NCI-H146 treated with DMSO at 0.1 percent for 48 hours (cell line): Measurements from ENCODE around the gene RPL13A.
A peak's percentile ranks its signal among the peaks of the same experiment; 100 is the strongest.

Source experiments
- DNase-seq: peaks from one replicate; lab custom pipeline; 2025; ENCODE audit not compliant: unreplicated experiment; lab: John Stamatoyannopoulos, UW

RPL13A gene

DNA sequence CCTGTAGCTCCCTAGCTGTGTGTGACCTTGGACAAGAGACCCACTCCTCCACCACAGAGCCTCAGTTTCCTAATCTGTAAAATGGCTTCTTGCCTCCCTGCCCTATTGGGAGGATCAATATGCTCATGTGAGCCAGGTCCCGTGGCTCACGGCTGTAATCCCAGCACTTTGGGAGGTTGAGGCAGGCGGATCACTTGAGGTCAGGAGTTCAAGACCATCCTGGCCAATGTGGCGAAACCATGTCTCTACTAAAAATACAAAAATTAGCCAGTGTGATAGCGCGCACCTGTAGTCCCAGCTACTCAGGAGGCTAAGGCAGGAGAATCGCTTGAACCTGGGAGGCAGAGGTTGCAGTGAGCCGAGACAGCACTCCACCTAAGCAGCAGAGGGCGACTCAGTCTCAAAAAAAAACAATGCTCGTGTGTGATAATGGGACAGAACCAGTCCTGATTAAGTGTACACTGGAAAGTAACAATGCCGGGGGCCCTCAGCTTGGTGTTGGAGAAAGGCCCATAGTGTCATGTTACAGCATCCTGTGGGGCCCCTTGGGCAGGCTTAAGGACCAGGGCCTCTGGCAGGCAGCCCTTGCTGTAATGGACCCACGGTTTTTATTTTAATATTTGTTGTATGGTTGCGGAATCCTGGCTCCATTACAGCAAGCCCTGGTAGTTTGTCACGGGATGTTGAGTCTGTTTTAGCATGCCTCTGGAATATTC is 15.6 kb downstream of the RPL13A start:
- peak; percentile 66 for DNase-seq

DNA sequence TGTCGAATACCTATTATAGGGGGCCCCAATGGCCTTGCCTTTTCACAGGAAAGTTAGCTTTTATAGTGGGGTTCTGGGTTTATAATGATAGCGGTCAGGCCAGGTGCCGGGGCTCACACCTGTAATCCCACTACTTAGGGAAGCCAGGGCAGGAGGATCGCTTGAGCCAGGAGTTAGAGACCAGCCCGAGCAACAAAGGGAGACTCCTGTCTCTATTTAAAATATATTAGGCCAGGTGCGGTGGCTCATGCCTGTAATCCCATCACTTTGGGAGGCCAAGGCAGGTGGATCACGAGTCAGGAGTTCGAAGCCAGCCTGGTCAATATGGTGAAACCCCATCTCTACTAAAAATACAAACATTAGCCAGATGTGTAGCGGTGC is 16.2 kb downstream of the RPL13A start:
- DNase-seq: no peak

DNA sequence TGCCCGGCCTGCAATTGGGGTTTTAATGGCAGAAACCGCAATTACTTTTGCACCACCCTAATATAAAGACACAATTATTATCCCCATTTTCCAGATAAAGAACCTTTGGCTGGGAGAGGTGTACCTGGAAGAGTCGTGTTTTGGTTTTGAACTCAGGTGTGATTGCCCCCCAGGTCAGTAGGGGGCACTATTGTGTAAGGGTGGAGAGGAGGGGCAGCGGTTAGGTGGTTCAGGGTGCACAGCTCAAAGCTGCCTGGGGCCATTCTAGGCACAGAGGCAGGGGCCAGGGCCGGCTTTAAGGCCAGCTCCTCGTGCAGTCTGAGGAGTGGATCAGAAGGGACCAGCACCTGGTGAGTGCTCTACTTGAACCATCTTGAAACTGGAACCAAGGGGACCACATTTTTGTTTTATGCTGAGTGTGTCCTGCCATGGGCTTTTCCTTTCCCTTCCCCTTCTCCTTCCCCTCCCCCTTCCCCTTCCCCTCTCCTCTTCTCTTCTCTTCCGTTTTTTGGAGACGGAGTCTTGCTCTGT is 19.2 kb downstream of the RPL13A start:
- peak; percentile 64 for DNase-seq

DNA sequence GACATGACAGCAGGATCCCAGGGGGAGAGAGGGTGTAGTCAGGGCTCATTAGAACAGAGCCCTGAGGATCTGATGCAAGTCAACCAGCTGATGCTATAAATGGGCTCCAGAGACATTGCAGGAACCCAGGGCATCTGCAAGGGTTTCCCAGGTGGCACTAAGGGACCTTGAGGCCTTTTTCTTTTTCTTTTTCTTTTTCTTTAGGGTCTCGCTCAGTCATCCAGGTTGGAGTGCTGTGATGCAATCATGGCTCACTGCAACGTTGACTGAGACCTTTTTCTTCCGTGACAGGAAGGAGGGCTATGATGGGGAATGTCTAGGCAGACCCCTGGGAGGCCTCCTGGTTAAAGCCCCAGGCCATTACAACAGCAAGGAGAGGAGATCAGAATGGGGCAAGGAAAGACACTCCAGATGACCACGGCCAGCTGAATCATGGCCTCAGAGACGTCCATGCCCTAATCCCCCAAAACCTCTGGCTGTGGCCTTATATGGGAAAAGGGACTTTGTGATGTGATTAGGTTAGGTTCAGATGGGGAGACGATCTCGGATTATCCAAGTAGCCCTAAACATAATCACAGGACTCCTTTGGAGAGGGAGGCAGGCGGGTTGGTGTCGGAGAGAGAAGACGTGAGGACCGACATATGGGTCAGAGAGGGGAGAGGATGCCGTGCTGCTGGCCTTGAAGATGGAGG is 20.5 kb downstream of the RPL13A start:
- no peak for DNase-seq

DNA sequence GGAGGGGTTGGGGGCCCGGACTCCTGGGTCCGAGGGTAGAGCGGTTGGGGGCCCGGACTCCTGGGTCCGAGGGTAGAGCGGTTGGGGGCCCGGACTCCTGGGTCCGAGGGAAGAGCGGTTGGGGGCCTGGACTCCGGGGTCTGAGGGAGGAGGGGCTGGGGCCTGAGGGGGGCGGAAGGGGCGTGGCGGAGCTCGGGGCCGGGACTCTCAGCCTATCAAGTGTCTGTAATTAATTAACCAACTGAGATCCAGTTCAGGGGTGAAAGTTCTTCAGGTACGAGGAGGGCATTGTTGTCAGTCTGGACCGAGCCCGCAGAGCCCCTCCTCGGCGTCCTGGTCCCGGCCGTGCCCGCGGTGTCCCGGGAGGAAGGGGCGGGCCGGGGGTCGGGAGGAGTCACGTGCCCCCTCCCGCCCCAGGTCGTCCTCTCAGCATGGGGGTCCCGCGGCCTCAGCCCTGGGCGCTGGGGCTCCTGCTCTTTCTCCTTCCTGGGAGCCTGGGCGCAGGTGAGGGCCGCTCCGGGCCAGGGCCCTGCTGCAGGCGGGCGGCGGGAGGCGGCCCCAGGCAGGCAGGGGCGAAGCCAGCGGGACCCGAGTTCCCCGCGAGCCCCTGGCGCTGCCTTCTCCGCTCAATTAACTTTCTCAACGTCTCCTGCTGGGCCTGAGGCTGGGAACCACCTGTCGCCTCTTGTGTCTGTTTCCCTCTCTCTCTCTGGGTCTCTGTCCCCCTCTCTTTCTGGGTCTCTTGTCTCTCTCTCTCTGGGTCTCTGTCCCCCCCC is 25.8 kb downstream of the RPL13A start:
- DNase-seq: peak; percentile 78

DNA sequence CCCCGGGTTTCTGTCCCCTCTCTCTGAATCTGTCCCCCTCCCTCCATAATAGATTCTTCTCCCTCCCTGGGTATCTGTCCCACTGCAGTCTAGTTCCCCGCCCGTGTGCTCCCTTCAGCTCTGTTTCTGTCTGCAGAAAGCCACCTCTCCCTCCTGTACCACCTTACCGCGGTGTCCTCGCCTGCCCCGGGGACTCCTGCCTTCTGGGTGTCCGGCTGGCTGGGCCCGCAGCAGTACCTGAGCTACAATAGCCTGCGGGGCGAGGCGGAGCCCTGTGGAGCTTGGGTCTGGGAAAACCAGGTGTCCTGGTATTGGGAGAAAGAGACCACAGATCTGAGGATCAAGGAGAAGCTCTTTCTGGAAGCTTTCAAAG is 26.3 kb downstream of the RPL13A start:
- DNase-seq: peak; percentile 73

DNA sequence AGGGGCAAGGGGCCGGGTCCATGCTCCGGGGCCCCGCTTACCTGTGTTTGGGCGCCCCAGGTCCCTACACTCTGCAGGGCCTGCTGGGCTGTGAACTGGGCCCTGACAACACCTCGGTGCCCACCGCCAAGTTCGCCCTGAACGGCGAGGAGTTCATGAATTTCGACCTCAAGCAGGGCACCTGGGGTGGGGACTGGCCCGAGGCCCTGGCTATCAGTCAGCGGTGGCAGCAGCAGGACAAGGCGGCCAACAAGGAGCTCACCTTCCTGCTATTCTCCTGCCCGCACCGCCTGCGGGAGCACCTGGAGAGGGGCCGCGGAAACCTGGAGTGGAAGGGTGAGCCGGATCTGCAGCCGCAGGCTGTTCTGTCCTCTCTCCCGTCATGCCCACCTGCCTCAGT is 26.7 kb downstream of the RPL13A start:
- peak; percentile 13 for DNase-seq

DNA sequence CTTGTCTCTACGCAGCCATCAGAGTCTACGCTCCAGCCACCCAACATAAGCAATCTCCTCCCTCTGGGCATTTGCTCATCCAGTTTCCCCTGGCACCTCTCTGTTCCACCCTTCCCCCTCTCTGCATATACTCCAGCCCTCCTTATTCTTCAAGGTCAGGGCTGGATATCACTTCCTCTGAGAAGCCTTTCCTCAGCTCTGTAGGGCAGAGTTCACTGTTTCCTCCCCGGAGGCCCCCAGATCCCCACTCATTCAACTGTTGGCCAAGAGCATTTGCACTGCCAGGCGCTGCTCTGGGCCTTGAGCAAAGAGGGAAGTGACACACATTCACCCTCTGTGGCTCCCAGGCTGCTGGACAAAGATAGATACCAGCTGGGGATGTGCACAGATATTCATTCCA is 28.4 kb downstream of the RPL13A start:
- no peak for DNase-seq

DNA sequence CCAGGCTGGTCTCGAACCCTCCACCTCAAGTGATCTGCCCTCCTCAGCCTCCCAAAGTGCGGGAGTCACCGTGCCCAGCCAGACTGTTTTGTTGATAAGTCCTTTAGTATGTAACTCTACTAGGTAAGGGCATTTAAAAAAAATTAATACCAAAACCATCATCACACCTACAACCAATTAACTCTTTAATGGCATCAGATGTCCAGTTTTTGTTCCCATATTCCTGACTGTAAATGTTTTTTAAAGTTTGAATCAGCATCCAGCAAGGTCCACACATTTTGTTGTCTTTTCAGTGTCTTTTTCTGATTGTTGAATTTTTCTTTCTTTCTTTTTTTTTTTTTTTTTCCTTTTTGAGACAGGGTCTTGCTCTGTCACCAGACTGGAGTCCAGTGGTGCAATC is 30.6 kb downstream of the RPL13A start:
- DNase-seq: no peak

DNA sequence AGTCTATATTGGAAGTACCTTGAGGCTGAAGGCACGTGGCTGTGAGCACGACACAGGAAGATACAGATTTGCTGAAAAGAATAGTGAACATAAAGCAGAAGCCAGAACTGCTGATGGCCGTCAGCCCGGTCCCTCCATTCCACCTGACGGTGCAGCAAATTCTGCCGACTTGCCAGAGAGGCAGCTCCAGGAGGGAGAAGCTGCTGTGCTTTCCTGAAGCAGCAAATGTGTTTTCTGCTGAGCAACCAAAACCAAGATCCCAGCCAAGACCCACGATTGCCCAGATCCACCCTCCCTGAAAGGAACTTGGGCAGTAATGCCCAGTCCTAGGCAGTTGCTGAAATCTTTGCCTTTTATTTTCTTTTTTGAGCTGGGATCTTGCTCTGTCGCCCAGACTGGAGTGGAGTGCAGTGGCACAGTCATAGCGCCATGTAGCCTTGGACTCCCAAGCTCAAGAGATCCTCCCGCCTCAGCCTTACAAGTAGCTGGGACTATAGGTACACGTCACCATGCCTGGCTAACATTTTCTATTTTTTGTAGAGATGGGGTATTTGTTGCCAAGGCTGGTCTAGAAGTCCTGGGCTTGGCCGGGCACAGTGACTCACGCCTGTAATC is 33.4 kb downstream of the RPL13A start:
- DNase-seq: no peak

DNA sequence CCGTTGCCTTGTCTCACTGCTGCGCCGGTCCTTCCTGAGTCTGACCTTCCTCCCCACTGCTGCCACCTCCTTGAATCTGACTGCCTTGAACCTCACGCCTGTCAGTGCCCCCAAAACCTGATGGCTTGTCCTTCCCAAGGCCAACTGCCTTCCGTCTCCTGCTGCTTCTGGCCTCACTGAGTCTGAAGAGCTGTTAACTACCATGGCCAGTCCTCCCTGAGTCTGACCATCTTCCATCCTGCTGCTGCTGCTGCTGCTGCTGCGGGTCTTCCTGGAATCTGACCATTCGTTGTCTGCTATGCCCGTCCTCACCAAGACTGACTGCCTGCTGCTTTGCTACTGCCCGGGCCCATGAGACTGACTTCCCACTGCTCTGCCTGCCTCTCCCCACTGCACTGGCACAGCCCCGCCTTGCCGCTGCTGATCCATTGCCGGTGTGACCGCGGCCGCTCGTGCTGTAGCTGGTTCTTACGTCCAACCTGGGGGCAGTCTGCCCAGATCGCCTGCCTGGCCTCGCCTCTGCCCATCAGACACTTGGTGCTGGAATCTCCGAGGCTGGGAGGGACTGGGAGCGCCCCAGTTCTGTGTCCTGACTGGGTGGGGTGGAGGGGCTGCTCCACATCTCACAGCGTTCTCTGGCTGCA is 37.5 kb downstream of the RPL13A start:
- no peak for DNase-seq

DNA sequence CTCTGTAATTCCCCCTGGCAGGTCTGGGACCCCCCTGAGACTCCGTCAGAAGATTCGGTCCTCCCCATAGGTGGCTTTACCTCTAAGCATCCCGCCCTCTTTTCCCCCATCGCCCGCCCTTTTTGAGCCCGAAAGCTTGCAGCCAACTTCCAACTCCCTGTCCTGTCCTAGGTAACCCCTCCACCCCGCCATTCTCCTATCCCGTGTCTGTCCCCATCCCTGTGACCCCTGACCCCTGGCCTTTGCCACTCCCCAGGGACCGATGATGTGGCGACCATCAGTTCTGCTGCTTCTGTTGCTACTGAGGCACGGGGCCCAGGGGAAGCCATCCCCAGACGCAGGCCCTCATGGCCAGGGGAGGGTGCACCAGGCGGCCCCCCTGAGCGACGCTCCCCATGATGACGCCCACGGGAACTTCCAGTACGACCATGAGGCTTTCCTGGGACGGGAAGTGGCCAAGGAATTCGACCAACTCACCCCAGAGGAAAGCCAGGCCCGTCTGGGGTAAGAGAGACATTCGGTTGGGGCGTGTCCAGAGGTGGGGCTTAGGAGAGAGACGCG is 40.9 kb downstream of the RPL13A start:
- no peak for DNase-seq

DNA sequence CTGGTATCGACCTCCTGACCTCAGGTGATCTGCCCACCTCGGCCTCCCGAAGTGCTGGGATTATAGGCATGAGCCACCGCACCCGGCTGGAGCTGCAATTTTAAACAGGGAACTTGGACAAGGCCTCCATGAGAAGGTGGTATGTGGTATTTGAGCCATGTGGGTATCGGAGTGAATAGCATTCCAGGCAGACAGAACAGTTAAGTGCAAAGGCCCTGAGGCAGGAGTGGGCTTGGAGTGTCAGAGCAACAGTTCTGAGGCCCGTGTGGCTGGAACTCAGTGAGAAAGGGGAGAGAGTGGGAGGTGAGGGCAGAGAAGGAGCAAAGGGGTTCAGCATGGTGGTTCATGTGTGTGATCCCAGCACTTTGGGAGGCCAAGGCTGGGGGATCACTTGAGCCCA is 43.3 kb downstream of the RPL13A start:
- DNase-seq: no peak

DNA sequence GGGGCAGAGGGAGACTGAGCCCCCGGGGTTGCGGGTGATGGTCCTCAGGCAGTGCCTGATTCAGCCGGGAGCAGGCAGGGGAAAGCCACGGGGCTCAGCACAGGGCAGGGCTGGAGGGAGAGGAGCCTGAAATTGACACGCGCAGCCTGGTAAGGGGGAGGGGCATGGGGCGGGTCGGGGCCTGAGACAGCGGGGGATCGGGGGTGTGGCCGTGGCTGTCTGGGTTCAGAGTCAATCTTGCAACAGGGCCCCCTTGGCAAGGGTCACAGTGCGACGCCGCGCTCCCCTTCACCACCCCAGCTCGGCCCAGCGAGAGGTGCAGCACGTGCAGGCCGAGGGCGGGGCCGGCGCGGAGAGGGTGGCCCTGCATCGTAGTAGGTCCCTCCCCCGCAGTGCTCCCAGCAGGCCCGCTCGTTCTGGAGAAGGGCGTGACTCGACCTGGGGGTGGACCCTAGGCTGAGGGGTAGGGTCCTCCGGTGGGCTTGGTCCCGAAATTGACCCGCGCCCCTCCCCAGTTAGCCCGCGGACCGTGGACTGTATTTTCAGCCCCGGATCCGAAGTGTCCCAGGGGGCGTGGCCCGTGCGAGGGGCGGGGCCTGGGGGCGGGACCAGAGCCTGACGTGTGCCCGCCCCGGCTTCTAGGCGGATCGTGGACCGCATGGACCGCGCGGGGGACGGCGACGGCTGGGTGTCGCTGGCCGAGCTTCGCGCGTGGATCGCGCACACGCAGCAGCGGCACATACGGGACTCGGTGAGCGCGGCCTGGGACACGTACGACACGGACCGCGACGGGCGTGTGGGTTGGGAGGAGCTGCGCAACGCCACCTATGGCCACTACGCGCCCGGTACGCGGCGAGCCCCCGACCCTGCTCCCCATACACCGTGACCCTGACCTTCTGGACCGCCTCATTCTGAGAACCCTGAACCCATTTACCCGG is 46.4 kb downstream of the RPL13A start:
- DNase-seq: peak; percentile 58

DNA sequence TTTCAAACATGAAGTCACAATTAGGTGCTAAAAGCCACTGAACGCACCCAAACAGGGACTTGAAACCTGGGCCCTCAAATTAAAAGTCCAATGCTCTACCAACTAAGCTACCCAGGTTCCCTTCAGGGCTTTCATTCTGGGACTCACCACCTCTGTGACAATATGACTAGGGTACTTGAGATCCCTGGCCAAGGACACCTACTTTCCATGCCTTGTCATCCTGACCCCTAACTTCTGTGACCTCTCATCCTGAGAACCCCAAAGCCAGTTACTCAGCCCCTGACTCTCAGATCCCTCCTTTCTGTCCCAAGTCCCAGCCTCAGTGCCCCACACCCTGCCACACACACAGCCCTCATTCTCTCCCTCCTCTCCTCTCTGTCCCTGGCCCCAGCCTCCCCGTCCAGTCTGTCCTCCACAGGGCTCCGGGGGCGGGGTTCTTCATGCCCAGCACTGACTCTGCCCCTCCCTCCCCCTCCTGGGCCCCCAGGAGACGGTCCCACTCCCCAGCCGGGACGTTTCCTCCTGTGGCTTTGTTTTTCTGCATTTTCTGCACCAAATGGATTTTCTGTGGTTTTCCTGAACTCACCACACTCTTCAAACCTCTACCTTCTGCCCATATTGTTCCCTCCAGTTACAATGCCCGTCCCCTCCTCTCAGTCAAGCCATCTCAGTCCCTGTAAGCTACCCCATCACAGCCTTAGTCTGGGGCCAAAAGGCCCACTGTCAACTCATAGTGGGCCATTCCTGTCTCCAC is 47.4 kb downstream of the RPL13A start:
- DNase-seq: no peak

DNA sequence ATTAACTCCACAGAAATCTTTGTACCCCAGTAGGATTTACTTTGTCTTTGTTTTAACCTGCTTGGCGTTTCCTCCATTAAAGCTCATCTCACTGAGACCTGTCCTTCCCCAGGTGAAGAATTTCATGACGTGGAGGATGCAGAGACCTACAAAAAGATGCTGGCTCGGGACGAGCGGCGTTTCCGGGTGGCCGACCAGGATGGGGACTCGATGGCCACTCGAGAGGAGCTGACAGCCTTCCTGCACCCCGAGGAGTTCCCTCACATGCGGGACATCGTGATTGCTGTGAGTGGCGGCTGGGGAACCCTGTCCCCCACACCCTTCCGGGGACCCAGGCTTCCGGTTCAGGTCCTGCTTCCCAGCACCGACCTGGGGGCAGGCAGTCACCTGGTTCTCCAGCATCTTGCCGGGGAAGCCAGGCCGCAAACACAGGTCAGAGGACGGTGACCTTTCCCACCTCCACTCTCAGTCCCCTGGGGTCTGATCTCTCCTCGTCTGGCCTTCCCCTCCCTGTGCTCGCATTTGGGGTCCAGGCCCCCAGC is 49.6 kb downstream of the RPL13A start:
- no peak for DNase-seq

DNA sequence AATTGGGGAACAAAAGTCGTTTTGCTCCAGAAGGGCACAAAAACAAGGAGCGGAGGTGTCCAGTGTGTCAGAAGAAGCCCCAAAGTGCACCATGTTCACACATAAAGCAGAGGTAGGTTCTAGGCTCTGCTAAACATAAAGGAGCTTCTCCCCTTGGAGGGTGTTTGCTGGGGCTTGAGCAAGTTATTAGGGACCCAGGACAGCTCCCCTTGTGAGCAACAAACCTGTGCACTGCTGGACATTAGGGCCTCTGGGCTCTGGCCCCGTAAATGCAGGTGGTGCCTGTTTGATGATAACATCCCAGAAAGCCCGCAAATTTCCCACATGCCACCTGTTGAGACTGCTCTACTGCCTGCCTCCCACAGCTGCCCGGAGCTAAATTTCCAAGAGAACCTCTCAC is 51.2 kb downstream of the RPL13A start:
- no peak for DNase-seq

DNA sequence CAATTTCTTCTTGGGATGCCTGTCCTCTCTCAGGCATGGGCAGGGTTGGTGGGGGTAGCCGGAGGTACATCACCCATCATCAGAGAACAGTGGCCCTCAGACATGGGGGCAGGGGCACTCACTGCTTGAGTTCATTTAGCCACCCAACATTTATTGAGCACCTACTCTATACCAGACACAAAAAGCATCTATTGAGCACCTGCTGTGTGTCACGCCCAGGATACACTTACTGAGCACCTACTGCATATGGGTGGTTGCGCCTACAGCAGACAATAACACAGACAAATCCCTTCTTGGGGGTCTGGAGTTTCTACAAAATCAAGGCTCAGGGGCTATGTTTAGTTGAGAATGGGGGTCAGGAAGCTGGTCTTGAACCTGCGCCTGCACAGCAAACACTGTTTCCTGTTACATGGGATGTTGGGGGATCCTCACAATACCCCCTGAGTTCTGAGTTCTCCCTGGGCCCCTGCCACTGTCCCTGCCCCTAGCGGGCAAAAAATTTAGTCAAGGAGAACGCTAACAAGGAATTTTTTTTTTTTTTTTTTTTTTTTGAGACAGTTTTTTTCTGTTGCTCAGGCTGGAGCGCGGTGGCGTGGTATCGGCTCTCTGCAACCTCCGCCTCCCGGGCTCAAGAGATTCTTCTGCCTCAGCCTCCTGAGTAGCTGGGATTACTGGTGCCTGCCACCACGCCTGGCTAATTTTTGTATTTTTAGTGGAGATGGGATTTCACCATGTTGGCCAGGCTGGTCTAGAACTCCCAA is 52.0 kb downstream of the RPL13A start:
- no peak for DNase-seq
